NCI-H82 treated with DMSO at 0.1 percent for 48 hours (cell line): ENCODE results near the gene CCR5.
"Not testable (repeated sequence)": the region's sequence is repeated elsewhere in the genome, so short reads cannot be mapped to it uniquely, and the experiment has no call there.

Experiments used
- DNase-seq: peaks from one replicate; lab custom pipeline; 2025; ENCODE audit not compliant: unreplicated experiment; lab: John Stamatoyannopoulos, UW

CCR5 gene

DNA sequence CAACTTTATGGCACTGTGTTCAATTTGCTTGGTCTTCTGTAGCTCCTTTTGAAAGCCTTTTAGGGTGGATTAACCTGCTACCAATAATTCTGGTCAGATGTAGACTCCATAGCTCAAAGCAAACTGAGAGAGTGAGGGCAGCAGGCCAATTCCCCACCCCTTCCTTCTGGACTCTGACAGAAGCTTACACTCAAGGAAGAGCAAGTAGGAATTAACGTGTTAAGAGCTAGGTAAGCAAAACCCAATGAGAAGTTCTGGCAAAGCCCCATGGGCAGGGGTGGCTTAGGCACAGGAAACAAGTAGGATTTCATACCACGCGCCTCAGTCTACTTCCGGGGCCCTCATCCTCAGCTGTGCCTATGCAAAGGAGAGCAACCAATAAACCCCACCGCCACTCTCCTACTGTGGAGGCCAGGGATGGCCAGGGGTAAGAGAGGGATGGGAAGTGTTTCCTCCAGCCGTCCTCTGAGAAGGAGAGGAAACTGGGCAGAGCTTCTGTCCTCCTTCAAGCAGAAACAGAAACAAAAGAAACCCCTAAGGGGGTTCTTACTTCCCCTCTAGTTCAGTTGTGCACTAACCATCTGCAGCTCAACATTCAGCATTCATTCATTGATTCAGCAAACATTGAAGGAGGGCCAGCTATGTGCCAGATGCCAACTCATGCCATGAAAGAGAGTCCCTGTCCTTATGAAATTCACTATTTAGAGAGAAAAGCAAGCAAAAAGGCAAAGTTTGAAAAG, 12.6 kb downstream of the CCR5 start:
- DNase-seq = no peak

DNA sequence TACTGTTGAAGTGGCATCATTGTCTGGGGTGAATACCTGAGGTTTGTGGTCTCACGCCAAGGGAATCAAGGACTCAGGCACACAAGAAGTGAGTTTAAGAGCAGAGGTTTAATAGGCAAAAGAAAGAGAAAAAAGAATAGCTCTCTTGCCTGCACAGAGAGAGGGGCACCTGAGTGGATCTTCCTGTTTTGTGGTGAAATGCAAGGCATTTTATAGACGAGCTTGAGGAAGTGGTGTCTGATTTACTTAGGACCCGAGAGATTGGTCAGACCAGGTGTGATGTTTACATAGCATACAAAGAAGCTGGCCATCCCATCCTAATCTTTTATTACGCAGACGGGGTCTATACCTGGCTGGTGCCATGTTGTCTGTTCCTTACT, 13.2 kb downstream of the CCR5 start:
- DNase-seq = no peak

DNA sequence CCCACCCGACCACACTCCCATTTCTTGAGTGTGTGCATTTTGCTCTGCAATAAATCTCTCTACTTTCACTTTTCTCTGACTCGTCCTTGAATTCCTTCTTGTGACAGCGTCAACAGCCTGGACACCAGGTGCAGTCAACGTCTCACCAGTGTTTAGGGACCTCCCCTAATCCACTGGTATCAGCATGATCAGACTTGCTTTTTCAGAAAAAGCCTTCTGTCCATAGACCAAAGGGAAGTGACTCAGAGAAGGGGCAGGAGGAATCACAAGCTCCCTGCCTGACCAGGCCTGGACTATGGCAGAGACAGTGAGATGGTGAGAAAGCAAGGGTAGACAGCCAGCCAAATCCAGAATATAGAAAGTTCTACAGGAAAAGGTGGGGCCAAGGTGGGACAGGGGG, 15.5 kb downstream of the CCR5 start:
- no peak for DNase-seq

DNA sequence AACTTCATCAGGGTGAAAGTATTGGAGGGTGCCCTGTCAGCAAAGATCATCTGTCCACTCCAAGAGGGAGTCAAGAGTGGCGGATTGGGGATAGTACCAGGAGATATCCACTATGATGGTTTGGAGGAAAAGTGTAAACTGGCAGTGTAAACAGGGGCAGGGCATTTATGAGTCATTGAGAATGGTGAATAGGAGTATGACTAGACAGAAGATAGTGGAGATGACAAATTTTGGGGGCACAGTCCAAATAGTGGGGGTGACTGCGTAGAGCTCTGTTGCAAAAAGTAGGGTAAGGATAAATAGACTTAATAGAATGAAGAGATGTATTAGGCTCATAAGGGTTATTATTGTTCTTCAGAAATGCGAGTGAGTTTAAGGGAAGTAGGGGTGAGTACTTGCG, 18.1 kb downstream of the CCR5 start:
- not testable (repeated sequence) for DNase-seq

DNA sequence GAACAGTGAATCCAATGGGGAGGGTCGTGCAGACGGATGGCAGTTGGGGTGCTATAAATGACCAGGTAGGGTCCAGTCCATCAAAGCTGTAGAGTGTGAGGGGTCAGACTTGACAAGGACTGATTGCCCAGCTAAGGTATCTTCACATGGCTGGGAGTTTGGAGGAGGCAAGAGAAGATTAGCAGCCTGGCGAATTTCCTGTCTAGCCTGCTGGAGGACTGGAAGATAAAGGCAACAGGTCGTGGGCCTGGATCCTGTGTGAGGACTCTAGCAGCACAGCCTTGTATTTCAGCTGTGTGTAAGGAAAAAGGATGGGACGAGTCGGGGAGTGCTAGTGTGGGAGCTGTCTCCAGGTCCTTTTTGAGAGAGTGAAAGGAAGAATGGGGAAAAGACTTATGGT, 18.6 kb downstream of the CCR5 start:
- DNase-seq = no peak

DNA sequence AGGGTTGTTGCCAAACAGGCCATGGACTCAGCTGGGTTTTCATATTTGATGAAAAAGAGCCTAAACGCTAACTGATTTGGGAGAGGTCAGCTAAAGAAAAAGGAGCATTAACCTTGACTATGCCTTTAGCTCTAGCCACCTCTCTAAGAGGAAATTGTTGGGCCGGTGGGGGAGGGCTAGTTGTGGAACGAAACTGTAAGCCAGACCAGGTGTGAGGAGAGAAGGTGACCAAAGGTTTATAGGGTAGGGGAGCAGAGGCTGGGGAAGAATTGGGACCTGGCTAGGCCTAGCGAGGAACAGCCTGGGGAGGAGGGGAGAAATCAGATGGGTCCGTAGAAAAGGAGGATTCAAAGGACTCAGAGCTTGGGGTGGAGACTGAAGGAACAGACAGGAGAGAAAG, 20.8 kb downstream of the CCR5 start:
- DNase-seq = not testable (repeated sequence)

DNA sequence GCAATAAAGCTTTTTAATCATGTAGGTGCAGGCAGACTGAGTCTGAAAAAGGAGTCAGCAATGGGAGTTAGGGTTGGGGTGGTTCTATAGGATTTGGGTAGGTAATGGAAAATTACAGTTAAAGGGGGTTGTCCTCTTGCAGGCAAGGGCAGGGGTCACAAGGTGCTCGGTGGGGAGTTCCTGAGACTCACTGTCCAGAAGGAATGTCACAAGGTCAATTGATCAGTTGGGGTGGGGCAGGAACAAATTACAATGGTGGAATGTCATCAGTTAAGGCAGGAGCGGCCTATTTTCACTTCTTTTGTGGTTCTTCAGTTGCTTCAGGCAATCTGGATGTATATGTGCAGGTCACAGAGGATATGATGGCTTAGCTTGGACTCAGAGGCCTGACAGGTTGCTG, 22.3 kb downstream of the CCR5 start:
- DNase-seq = no peak

DNA sequence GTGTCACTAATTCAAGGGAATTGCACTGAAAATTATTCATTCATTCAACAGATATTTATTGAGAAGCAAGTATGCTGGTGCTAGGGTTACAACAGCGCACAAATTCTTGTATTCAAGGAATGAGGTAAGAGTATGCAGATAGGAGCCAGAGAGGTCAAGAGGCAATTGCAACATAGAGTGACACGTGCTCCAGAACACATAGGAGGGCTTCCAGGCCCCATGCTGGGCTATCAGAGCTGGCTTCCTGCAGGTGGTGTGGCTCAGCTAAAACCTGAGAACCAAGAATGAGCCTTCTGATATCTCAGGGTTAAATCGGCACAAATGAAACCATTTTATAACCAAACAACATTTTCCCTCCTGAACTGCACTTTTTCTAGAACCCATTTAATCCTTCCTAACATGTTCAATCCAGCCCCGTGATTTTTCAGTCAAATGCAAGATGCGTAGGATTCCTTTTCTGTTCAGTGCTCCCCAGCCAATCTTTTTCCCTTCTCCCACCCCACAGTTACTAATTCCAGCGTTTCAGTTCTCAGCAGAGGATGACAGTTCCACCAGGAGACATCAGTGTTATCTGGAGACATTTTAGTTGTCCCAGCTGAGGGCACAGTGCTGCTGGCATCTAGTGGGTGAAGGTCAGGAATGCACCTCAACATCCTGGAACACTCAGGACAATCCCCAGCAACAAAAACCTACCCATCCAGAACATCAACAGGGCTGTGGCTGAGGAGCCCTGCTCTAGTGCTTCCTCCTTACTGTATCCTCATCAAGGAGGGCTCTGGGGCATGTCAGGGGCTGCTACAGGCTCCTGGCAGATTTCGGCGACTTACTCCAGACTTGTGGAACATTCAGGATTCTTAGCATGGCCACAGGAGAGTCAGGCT, 23.0 kb downstream of the CCR5 start:
- DNase-seq = no peak

DNA sequence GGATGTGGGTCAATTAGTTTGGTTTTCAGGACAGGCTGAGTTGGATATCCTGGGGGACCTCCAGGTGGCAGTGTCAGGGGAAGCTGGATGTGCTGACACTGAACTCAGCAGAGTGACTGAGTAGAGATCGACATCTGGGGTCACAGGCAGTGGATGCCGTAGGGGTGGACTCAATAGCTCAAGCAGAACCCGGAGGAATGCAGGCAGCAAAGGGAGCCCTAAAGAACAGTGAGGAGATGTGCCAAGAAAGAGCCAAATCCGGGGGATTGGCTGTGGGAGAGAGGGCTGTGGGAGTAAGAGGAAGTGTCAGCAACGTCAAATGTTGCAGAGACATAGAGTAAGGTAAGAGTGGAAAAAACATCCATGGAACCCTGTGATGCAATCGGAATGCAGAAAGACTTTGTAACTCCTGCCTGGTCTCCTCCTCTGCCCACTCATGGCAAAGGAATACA, 24.5 kb downstream of the CCR5 start:
- no peak for DNase-seq

DNA sequence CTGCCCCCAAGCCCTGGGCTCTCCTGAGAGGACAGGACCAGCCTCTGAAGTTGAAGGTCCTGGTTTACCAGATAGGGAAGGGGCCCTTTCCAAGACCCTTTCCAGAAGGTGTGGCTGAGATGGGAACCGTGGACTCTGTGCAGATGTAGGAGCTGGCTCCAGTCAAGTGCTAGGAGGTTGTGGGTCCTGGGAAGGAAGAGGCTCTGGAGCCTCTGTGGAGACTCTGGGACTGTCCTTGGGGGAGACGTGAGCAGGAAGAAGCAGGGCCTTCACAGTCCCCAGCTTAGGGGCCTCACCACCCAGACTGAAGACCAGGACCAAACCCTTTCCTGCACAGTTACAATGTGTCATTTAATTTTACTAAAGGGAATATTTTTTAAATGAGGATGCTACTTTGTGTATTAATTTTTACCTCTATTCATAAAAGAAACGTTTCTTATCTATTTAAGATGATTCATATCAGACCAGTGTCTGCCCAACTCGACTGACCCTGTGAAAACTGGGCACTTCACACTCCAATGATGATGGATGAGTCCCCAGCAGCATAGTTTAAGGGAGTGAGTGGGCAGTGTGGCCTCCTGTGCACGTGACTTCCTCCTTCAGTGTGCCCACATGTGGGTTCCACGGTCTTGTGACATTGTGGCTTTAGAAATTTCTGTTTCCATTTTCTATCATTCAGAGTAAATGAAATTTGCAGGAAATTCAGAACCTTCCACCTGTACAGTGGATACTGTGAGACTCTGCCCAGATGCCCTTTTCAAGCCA, 25.2 kb downstream of the CCR5 start:
- no peak for DNase-seq

DNA sequence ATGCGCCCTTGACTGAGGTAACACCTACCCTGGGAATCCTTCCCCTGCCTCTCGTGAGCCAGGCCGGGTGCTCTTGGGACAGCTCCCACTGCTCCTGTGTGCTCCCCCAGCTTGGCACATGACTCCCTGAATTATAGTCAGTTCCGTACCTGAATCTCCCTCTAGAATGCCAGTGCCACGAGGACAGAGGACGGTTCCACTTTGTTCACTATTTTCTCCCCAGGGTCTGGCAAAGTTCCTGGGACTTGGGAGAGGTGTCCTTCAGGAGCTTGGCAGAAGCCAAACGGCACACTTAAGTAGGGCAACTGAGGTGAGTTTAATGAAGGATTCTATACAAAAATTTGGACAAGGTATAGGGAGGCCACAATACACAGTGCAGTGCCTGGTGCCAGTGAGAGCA, 26.4 kb downstream of the CCR5 start:
- DNase-seq = no peak

DNA sequence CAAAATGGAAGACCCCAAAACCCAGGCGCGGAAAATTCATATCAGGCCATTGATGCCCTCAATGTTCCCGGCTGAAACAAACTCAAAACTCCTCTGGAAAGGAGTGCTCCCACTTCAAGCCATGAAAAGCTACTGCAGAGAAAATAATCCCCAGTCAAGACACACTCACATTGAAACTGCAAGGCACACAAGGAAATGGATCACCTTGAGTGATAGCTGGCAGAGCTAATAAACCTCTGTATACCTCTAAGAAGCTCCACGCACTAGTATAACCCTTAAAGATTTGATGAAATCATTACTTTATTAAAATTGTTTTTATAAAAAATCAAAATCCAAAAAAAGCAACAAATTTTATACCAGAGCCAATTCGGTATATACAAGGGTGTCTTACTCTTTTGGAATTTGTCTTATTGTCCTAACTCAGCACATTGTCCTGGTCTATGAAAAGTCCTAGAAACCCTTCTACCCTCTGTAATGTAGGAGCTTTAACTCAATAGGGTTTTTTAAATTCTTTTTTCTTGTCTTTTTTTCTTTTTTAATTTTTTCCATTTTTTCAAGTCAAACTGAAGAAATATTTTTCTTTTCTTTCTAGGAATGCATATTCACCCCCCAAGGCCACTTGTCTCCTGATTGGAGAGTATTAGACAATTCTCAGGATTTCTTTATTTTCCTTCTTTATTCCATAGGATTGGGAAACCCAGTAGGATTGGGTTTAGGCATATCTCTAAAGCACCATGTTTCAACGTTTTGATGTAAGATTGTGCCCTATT, 27.6 kb downstream of the CCR5 start:
- no peak for DNase-seq

DNA sequence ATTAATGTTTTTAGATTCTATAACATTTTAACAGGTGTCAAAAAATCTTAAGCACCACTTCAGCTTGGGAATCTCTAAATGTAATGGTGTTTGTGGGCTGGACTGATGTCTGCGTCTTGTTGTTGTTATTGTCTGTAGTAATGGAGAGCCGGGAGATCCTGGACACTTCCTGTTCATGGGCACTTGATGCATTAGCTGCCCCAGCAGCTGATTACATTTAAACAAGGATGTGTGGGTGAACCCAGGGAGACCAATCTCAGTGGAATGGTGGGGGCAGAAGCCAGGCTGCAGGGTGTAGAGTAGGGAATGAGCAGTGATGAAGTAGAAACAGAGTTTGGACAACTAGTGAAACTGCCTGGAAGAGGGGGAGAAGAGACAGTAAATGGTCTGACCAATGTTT, 28.4 kb downstream of the CCR5 start:
- no peak for DNase-seq

DNA sequence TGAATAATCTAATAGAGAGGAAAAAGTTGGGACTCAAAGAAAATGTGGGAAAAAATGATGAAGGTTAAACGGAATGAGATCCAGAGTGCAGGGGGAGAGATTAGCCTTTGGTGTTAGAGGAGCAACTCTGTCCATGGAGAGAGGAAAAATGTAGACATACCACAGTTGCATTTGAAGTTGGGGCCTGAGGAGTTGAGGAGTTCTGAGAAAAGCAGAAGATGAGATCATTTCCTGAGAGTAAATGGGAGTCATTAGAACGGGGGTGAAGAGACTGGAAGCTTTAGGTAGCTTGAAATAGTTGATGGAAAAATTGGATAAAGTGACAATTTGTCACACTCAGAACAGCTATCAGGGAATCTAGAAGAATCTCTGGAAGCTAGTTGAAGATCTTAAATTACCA, 28.8 kb downstream of the CCR5 start:
- no peak for DNase-seq

DNA sequence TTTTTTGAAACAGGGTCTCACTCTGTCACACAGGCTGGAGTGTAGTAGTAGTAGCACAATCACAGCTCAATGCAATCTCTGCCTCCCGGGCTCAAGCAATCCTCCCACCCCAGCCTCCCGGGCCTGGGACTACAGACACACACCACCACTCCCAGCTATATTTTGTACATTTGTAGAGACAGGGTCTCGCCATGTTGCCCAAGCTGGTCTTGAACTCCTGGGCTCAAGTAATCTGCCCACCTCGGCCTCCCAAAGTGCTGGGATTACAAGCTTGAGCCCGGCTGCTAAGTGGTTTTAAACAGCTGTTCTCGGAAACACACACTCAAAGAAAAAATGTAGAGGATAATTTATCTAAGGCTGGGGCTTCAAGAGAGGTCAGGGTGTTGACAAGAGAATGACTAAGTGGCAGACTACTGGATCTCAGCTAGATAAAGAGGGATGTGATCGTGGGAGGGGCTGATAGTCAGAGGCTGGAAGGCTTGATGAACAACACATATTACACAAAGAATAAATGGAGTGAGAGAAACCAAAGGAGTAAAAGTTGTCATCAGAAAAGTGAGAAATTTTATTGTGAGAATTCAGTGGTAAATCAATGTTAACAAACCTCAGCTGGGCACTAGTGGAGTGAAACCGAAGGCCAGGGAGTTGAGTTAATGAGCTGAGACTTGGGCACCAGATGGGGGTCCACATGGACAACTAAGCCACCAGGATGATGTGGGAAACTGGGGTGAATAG, 29.4 kb downstream of the CCR5 start:
- no peak for DNase-seq

DNA sequence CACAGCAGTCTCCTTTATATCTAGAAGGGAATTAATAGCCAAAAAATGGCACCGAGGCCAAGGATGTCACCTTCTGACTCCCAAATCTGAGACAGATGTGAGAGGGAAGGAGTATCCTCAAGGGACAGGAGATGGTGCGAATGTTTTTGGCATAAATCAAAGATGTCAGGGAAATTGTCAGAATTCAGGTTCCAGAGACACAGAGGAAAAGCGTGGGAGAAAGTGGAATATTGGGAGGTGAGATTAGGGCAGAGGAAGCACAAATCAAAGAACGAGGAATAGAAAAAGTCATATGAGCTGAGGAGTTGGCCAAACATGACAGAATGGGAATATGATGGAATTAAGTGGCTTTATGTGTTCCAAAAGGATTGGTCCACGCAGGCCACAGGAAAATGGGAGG, 30.1 kb downstream of the CCR5 start:
- DNase-seq = no peak

DNA sequence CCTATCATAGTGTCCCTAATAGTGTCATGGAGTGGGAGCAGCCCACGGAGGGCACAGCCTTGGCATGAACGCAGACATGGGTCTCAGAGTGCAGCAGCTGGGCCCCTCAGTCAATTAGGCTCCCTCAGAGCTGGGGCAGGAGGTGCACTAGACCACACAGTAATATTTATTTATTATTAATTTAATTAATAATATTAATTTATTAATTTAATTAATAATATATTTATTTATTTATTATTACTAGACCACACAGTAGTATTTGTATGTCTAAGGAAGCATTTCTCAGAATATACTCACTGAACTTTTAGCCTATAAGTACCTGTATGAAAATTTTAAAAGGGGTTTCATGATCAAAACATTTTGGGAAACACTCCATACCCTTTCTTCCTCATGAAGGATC, 30.8 kb downstream of the CCR5 start:
- DNase-seq = no peak

DNA sequence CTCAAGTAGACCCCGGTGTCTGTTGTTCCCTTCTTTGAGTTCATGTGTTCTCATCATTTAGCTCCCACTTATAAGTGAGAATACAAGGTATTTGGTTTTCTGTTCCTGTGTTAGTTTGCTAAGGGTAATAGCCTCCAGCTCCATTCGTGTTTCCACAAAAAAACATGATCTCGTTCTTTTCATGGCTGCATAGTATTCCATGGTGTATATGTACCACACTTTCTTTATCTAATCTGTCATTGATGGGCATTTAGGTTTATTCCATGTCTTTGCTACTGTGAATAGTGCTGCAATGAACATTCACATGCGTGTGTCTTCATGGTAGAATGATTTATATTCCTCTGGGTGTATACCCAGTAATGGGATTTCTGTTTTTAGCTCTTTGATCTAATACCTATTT, 32.2 kb downstream of the CCR5 start:
- DNase-seq = not testable (repeated sequence)

DNA sequence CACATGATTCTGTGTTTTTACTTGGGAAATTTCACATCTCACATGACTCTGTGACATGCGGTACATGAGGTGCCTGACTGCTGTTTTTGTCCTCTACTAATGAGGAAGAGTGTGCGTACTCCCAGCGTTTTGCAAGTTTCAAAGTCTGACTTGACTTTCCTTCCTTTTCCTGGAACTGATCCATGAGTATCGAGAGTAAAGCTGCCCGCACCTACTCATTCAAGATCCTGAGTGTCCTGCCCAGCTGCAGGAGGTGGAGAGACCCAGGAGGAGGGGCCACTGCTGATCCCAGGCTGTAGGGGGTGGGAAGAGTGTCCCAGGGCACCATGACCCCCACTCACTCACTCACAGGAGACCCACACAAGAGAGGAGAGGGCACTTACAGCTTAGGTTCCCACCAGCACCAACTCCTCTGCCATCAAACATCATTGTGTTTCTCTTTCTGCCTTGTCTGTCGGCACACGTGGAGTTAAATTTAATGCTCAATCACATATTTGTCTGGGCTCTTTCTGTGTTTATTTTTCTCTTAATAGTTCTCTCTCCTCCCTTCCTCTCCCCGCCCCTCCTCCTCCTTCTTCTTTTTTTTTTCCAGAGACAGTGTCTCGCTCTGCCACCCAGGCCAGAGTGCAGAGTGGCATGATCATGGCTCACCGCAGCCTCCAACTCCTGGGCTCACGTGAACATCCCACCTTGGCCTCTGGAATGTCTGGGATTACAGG, 34.7 kb downstream of the CCR5 start:
- no peak for DNase-seq

DNA sequence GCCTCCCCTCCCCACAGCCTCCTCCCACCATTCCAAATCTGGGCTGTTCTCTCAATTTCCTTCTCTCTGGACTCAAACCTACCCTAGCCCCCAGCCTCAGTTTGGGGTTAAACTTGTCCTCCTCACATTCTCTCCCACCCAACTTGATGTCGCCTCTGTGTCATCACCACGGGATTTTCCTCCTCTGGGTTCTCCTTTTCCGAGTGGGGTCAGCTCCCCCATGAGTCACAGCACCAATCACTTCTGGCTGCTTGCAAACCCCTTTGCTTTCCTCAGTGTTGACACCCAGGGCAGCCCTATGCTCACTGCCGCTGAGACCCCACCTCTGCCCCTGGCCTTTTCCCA, 35.7 kb downstream of the CCR5 start:
- DNase-seq = no peak
